HepG2 (cell line): ENCODE data around the gene MST1. TPM values are rescaled to one million over a fixed set of nuclear protein-coding genes. Genes with fewer than 3 reads are reported as not detected.
A peak's percentile ranks its signal among the peaks of the same experiment; 100 is the strongest.

Experiments
- ATAC-seq: fragments of 200-7000 bp; cut with Tn5 transposase; 3 replicates; pipeline ENCODE4 v1.9.1; 2020; ENCODE audit warnings: mild to moderate bottlenecking, moderate library complexity
- BruUV-seq: library from RNA; stranded (reverse); fragments of 400-500 nt; replicated peaks from 2 replicates; lab custom pipeline; 2021; lab: Mats Ljungman, UMichigan
- CTCF ChIA-PET: fragments of 300-600 bp; formaldehyde crosslinking; extraction: SDS; loops from one replicate; lab custom pipeline; 2021; ENCODE audit warnings: low total read pairs, inconsistent platforms, low intra/inter-chr PET ratio; lab: Yijun Ruan, JAX
- POLR2A ChIA-PET: fragments of 350-600 bp; sonication (Branson Sonifier 250); formaldehyde crosslinking; loops from one replicate; lab custom pipeline; 2020; ENCODE audit warnings: antibody characterized with exemption, inconsistent platforms; lab: Yijun Ruan, JAX
- DNase-seq: peaks from one replicate; pipeline ENCODE4 v3.0.0-alpha.2; 2015; ENCODE audit warnings: low spot score
- FAIRE-seq: peaks from 3 replicates; lab custom pipeline; 2011; peaks lifted over from hg19 to GRCh38; lab: Jason Lieb, UNC
- H2AFZ ChIP-seq: one replicate; pipeline ENCODE4 v1.6.1; 2011; ENCODE audit warnings: low read length, inconsistent platforms
- H3K27ac ChIP-seq: fragments of 300-600 bp; 3 replicates; pipeline ENCODE4 v1.8.0; 2011; ENCODE audit warnings: mixed run types, mild to moderate bottlenecking, mixed read lengths, low read length, inconsistent platforms; ENCODE audit not compliant: insufficient read depth; ENCODE audit errors: extremely low read length
- H3K27me3 ChIP-seq, 2 experiments: fragments of 200-600 bp in 1 of 2; 2 replicates in 1 of 2; 3 replicates in 1 of 2; pipeline versions ENCODE4 v1.6.0 to v1.8.0; 2011; ENCODE audit warnings: low read length in 2 of 2, mild to moderate bottlenecking in 2 of 2, moderate library complexity in 2 of 2, inconsistent platforms in 1 of 2; ENCODE audit not compliant: insufficient read depth in 2 of 2, control insufficient read depth in 1 of 2
- H3K36me3 ChIP-seq, 2 experiments: fragments of 200-600 bp in 1 of 2; replicated peaks in 1 of 2; 2 replicates in 1 of 2; 3 replicates in 1 of 2; pipeline versions ENCODE4 v1.5.1 to v1.8.0; 2011; ENCODE audit warnings: low read length in 2 of 2, inconsistent platforms in 1 of 2; ENCODE audit not compliant: insufficient read depth in 2 of 2, control insufficient read depth in 1 of 2
- H3K4me1 ChIP-seq: 2 replicates; pipeline ENCODE4 v1.5.1; 2012; ENCODE audit warnings: low read length, inconsistent platforms; ENCODE audit not compliant: insufficient read depth
- H3K4me2 ChIP-seq: 2 replicates; pipeline ENCODE4 v1.6.0; 2011; ENCODE audit warnings: low read depth, low read length, inconsistent platforms
- H3K4me3 ChIP-seq, 3 experiments: fragments of 200-600 bp in 1 of 3; sonication (generic), shearing (Covaris generic) in 1 of 3; replicated peaks in 1 of 3; 2 replicates each; pipeline ENCODE4 v1.5.1; 2011 to 2016; ENCODE audit warnings: low read length in 3 of 3, inconsistent platforms in 2 of 3, low read depth in 2 of 3, mild to moderate bottlenecking in 2 of 3, control low read depth in 1 of 3, mixed read lengths in 1 of 3; ENCODE audit not compliant: insufficient read depth in 1 of 3
- H3K79me2 ChIP-seq: one replicate; pipeline ENCODE4 v1.6.1; 2011; ENCODE audit warnings: low read length, inconsistent platforms; ENCODE audit not compliant: insufficient read depth
- H3K9ac ChIP-seq: 2 replicates; pipeline ENCODE4 v1.6.0; 2011; ENCODE audit warnings: mild to moderate bottlenecking, low read depth, low read length, inconsistent platforms; ENCODE audit not compliant: insufficient read depth
- H3K9me3 ChIP-seq: 2 replicates; pipeline ENCODE4 v1.5.1; 2012; ENCODE audit warnings: mild to moderate bottlenecking, low read length
- H4K20me1 ChIP-seq: 2 replicates; pipeline ENCODE4 v1.6.0; 2011; ENCODE audit warnings: inconsistent platforms, mild to moderate bottlenecking, low read length, moderate library complexity; ENCODE audit not compliant: insufficient read depth
- ELF1 ChIP-seq: sonication (generic); formaldehyde crosslinking; IDR thresholded peaks from 2 replicates; pipeline ENCODE4 v1.4.0; 2020; ENCODE audit warnings: missing genetic modification reagents
- HES4 ChIP-seq: sonication (generic); formaldehyde crosslinking; IDR thresholded peaks from 2 replicates; pipeline ENCODE4 v1.9.0; 2021; ENCODE audit warnings: mild to moderate bottlenecking, missing genetic modification reagents, borderline replicate concordance
- LRRFIP1 ChIP-seq: sonication (generic); formaldehyde crosslinking; conservative IDR thresholded peaks from 2 replicates; pipeline ENCODE4 v1.4.0; 2020; ENCODE audit warnings: missing genetic modification reagents
- SATB2 ChIP-seq: sonication (generic); formaldehyde crosslinking; IDR thresholded peaks from 2 replicates; pipeline ENCODE4 v1.5.0; 2020; ENCODE audit warnings: missing genetic modification reagents
- SNRNP70 ChIP-seq: fragments of 200-400 bp; formaldehyde crosslinking; IDR thresholded peaks from 2 replicates; pipeline ENCODE4 v1.6.1; 2017; ENCODE audit warnings: mild to moderate bottlenecking, low read depth, low read length, moderate library complexity
- TOE1 ChIP-seq: sonication (generic); formaldehyde crosslinking; IDR thresholded peaks from 2 replicates; pipeline ENCODE4 v1.4.0; 2020; ENCODE audit warnings: mild to moderate bottlenecking, missing genetic modification reagents
- ZFX ChIP-seq: sonication (generic); formaldehyde crosslinking; IDR thresholded peaks from 2 replicates; pipeline ENCODE4 v1.4.0; 2020; ENCODE audit warnings: mild to moderate bottlenecking, low read depth, missing genetic modification reagents, moderate library complexity
- ZNF160 ChIP-seq: sonication (generic); formaldehyde crosslinking; IDR thresholded peaks from 2 replicates; pipeline ENCODE4 v1.8.0; 2022; ENCODE audit warnings: mild to moderate bottlenecking, inconsistent platforms, missing genetic modification reagents
- ZNF451 ChIP-seq: sonication (generic); formaldehyde crosslinking; IDR thresholded peaks from 2 replicates; pipeline ENCODE4 v1.5.0; 2020; ENCODE audit warnings: mild to moderate bottlenecking, missing genetic modification reagents
- ZNF770 ChIP-seq: sonication (generic); formaldehyde crosslinking; IDR thresholded peaks from 2 replicates; pipeline ENCODE4 v1.5.0; 2020; ENCODE audit warnings: mild to moderate bottlenecking, missing genetic modification reagents
- ZNF883 ChIP-seq: sonication (generic); formaldehyde crosslinking; IDR thresholded peaks from 2 replicates; pipeline ENCODE4 v1.5.1; 2020; ENCODE audit warnings: mild to moderate bottlenecking, missing genetic modification reagents; ENCODE audit errors: not compliant biosample characterization
- WGBS: methylation state at CpG from one replicate; pipeline ENCODE4 v1.1.6; 2017; ENCODE audit warnings: low lambda C conversion rate; 5-methylcytosine and 5-hydroxymethylcytosine counted together
- in situ Hi-C: cut with HindIII; loops from 2 replicates; pipeline ENCODE4 v1.10.0; 2017; ENCODE audit warnings: low pct_unique_long_range_greater_than_20kb; ENCODE audit not compliant: extremely low pct_ligation_motif_present
- intact Hi-C: fragments of 100-400 bp; cut with micrococcal nuclease; formaldehyde crosslinking; loops from one replicate; pipeline ENCODE4 v1.10.0; 2022; ENCODE audit not compliant: unreplicated experiment
- polyA plus RNA-seq, 8 experiments: library from polyadenylated mRNA; depleted of rRNA in 3 of 8; stranded (reverse) in 7 of 8; unstranded in 1 of 8; fragments of >200 nt; fragmentation: Illumina TruSeq in 4 of 8; extraction: Trizol in 4 of 8; gene quantifications; 2 replicates each; pipeline versions ENCODE4 v1.2.1 to v1.2.3, GENCODE V29; 2011 to 2016; ENCODE audit warnings: low read depth in 4 of 8, missing spikeins in 1 of 8, mixed read lengths in 1 of 8; ENCODE audit not compliant: insufficient read depth in 1 of 8
- total RNA-seq, 5 experiments: library from RNA; depleted of rRNA; stranded (reverse); fragments of >200 nt; fragmentation: Illumina TruSeq; extraction: Trizol; gene quantifications; 2 replicates each; pipeline ENCODE4 v1.2.3, GENCODE V29; 2016; ENCODE audit warnings: low read depth in 1 of 5

The MST1 gene
- total and polyA plus RNA-seq, 2 of the 13 experiments (the other 11 are each of a cell fraction or from before 2014, with no cell fraction given), result 189 to 452 TPM

DNA sequence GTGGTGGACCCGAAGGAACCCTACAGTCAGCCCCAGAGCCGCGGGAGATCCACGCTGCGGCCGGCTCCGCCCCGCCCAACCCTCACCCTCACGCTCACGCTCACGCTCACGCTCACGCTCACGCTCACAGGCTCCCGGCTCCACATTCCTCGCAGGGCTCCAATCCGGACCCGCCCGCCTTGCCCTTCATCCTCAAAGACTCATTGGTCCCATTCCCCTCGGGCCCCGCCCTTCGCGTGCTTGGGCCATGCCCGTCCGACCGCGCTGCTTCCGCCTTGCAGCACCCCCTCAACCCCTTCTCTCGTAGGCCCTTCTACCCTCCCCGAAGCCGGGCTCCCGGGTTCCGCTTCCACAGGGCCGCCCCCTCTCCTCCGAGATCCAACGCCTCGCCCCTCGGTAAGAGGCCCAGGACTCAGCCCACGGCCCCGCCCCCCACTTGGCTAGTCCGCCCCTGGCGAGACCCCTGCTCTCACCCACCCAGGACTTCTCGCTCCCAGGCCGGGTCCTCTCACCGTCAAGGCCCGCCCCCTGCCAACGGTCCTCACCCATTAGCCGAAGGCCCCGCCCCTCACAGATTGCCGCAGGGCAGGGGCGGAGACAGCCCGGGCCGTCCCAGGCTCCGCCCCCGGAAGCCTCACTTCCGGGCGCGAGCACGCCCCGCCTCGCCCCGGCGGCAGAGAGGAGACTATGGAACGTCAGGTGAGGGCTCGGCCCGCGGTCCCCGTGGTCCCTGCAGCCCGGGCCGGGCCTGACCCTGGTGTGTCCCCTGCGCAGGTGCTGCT, 15.4 kb downstream of the MST1 start, which contains the start of gene APEH (continued):
- TF ChIP-seq HES4 (CRISPR knock-in tag) (peak; percentile 25; the same call in 1 of the 2 replicates), SNRNP70 (no peak), LRRFIP1 (CRISPR knock-in tag) (no peak), ELF1 (peak; percentile 88), ZNF160 (CRISPR knock-in tag) (peak; percentile 63; the same call in 1 of the 2 replicates), ZFX (CRISPR knock-in tag) (peak; percentile 94)

GRCh38 chr3:49673121-49673714, 16.1 kb downstream of the MST1 start:
- H3K79me2 ChIP-seq, result peaks cover 22% of the 10 kb centered on the region
- no peaks in the 10 kb centered on the region for H3K27me3 ChIP-seq
- WGBS, result 35% methylated on average over 3 of the region's 17 CpGs
- peak overlapping the region; percentile 86 for H3K9ac ChIP-seq
- H3K36me3 ChIP-seq, result peaks cover 12 to 27% of the 10 kb centered on the region in 2 experiments
- H3K4me1 ChIP-seq, result peaks cover 70% of the 10 kb centered on the region
- no peaks in the 10 kb centered on the region for H4K20me1 ChIP-seq
- ChIA-PET POLR2A (interaction anchor here (0.6 to 3.3 kb wide), 8 partner anchors 16 to 333 kb away, joined by 3 to 98 read pairs (median 4); partner anchors contain the start of genes DAG1, MST1 and RNF123), CTCF (interaction anchor here (2.7 kb wide), 1 partner anchor 133 kb away, joined by 31 read pairs; no protein-coding TSS in a partner anchor)
- peak overlapping the region; percentile 91 for H3K4me2 ChIP-seq
- intact Hi-C loops (loop anchor here (5.0 kb wide), 2 partner anchors 66 to 206 kb away; no protein-coding TSS in a partner anchor), in situ Hi-C loops (loop anchor here (5.0 to 10.0 kb wide), 2 partner anchors 108 to 136 kb away; no protein-coding TSS in a partner anchor)
- DNase-seq (peak; percentile 45), FAIRE-seq (peak; percentile 56), ATAC-seq (peak; percentile 2)
- no peaks in the 10 kb centered on the region for H3K9me3 ChIP-seq
- H2AFZ ChIP-seq, result no peak overlapping the region
- peak overlapping the region; percentile 67 to 99 (median 80) for H3K4me3 ChIP-seq
- H3K27ac ChIP-seq, result peak overlapping the region; percentile 85
- TSS peak; percentile 77 for BruUV-seq
- TF ChIP-seq TOE1 (peak; percentile 24; the same call in 1 of the 2 replicates), ZNF451 (CRISPR knock-in tag) (0 out of 2 replicates have a peak, but pooled peaks have one; percentile 5), ZNF770 (peak; percentile 38; the same call in 1 of the 2 replicates), SATB2 (CRISPR knock-in tag) (no peak), ZNF883 (peak; percentile 22)
